H9 (cell line): ENCODE measurements around the gene ACSM4. TPM values are rescaled to one million over a fixed set of nuclear protein-coding genes. Genes with fewer than 3 reads are reported as not detected.

ENCODE experiments used
- DNase-seq: peaks from one replicate; pipeline ENCODE4 v3.0.0-alpha.2; 2017
- H2AFZ ChIP-seq: one replicate; pipeline ENCODE4 v1.6.1; 2013; ENCODE audit warnings: mild to moderate bottlenecking, low read length, control low read depth, moderate library complexity
- H2AK5ac ChIP-seq: 2 replicates; pipeline ENCODE4 v1.6.1; 2013; ENCODE audit warnings: low read length, control low read depth, mixed read lengths; ENCODE audit not compliant: insufficient read length
- H2BK120ac ChIP-seq: one replicate; pipeline ENCODE4 v1.6.1; 2013; ENCODE audit warnings: low read depth, mild to moderate bottlenecking, low read length, control low read depth, inconsistent platforms; ENCODE audit not compliant: poor library complexity, severe bottlenecking
- H2BK12ac ChIP-seq: 2 replicates; pipeline ENCODE4 v1.6.1; 2013; ENCODE audit warnings: low read length, control low read depth, mixed read lengths, low read depth; ENCODE audit not compliant: insufficient read length
- H2BK15ac ChIP-seq: 2 replicates; pipeline ENCODE4 v1.6.1; 2013; ENCODE audit warnings: low read depth, low read length, control low read depth
- H2BK20ac ChIP-seq: one replicate; pipeline ENCODE4 v1.6.1; 2013; ENCODE audit warnings: low read depth, mild to moderate bottlenecking, low read length, control low read depth, inconsistent platforms; ENCODE audit not compliant: poor library complexity, severe bottlenecking
- H2BK5ac ChIP-seq: 2 replicates; pipeline ENCODE4 v1.6.1; 2013; ENCODE audit warnings: low read length, control low read depth, mixed read lengths; ENCODE audit not compliant: insufficient read length
- H3K14ac ChIP-seq: 2 replicates; pipeline ENCODE4 v1.6.1; 2013; ENCODE audit warnings: low read length, control low read depth; ENCODE audit not compliant: insufficient read depth
- H3K18ac ChIP-seq: 2 replicates; pipeline ENCODE4 v1.6.1; 2013; ENCODE audit warnings: low read depth, mild to moderate bottlenecking, mixed read lengths, low read length, control low read depth; ENCODE audit not compliant: insufficient read length
- H3K23ac ChIP-seq: 2 replicates; pipeline ENCODE4 v1.6.1; 2013; ENCODE audit warnings: low read length, control low read depth, mixed read lengths, low read depth; ENCODE audit not compliant: insufficient read length
- H3K23me2 ChIP-seq: 2 replicates; pipeline ENCODE4 v1.6.1; 2013; ENCODE audit warnings: low read depth, mild to moderate bottlenecking, mixed read lengths, low read length, control low read depth; ENCODE audit not compliant: insufficient read length, poor library complexity, severe bottlenecking
- H3K27ac ChIP-seq: 2 replicates; pipeline ENCODE4 v1.5.1; 2013; ENCODE audit warnings: low read length, control low read depth, mixed read lengths, low read depth; ENCODE audit not compliant: insufficient read length
- H3K27me3 ChIP-seq: 2 replicates; pipeline ENCODE4 v1.6.1; 2013; ENCODE audit warnings: low read length, control low read depth, inconsistent platforms; ENCODE audit not compliant: insufficient read depth
- H3K4ac ChIP-seq: 2 replicates; pipeline ENCODE4 v1.6.1; 2013; ENCODE audit warnings: low read depth, mild to moderate bottlenecking, control low read depth, inconsistent platforms, low read length, moderate library complexity
- H3K4me1 ChIP-seq: 2 replicates; pipeline ENCODE4 v1.6.1; 2013; ENCODE audit warnings: low read length, control low read depth, inconsistent platforms; ENCODE audit not compliant: insufficient read depth
- H3K4me2 ChIP-seq: 2 replicates; pipeline ENCODE4 v1.6.1; 2013; ENCODE audit warnings: low read length, control low read depth, mixed read lengths; ENCODE audit not compliant: insufficient read length, insufficient read depth
- H3K56ac ChIP-seq: 2 replicates; pipeline ENCODE4 v1.6.1; 2013; ENCODE audit warnings: low read depth, mild to moderate bottlenecking, mixed read lengths, low read length, control low read depth; ENCODE audit not compliant: insufficient read length
- H3K79me1 ChIP-seq: 2 replicates; pipeline ENCODE4 v1.6.1; 2013; ENCODE audit warnings: low read depth, mild to moderate bottlenecking, moderate library complexity, low read length, control low read depth, inconsistent platforms; ENCODE audit not compliant: insufficient read depth, poor library complexity, severe bottlenecking
- H3K79me2 ChIP-seq: 2 replicates; pipeline ENCODE4 v1.6.1; 2013; ENCODE audit warnings: low read length, control low read depth, inconsistent platforms; ENCODE audit not compliant: insufficient read depth
- H3K9ac ChIP-seq: 2 replicates; pipeline ENCODE4 v1.6.1; 2013; ENCODE audit warnings: low read length, control low read depth, mixed read lengths; ENCODE audit not compliant: insufficient read length; ENCODE audit errors: extremely low read depth
- H3K9me3 ChIP-seq: one replicate; pipeline ENCODE4 v1.6.1; 2013; ENCODE audit warnings: low read depth, low read length, inconsistent platforms; ENCODE audit not compliant: control insufficient read depth
- H3T11ph ChIP-seq: one replicate; pipeline ENCODE4 v1.6.1; 2013; ENCODE audit warnings: mild to moderate bottlenecking, low read length, control low read depth, inconsistent platforms
- H4K20me1 ChIP-seq: one replicate; pipeline ENCODE4 v1.6.1; 2013; ENCODE audit not compliant: control insufficient read depth, insufficient read length, insufficient read depth
- H4K5ac ChIP-seq: 2 replicates; pipeline ENCODE4 v1.6.1; 2013; ENCODE audit warnings: low read depth, mild to moderate bottlenecking, mixed read lengths, low read length, control low read depth; ENCODE audit not compliant: insufficient read length
- H4K8ac ChIP-seq: replicated peaks from 2 replicates; pipeline ENCODE4 v1.6.1; 2013; ENCODE audit warnings: low read length, control low read depth, mixed read lengths, low read depth; ENCODE audit not compliant: insufficient read length
- H4K91ac ChIP-seq: 2 replicates; pipeline ENCODE4 v1.6.1; 2013; ENCODE audit warnings: low read depth, mild to moderate bottlenecking, moderate library complexity, mixed read lengths, low read length, control low read depth; ENCODE audit not compliant: insufficient read length
- H3K27ac Mint-ChIP-seq, 3 experiments: 2 replicates in 2 of 3; 3 replicates in 1 of 3; pipeline ENCODE4 v1.8.0; 2020 to 2021; ENCODE audit warnings: mixed read lengths in 3 of 3, mild to moderate bottlenecking in 1 of 3, moderate library complexity in 1 of 3
- H3K27me3 Mint-ChIP-seq: 2 replicates; pipeline ENCODE4 v1.8.0; 2021; ENCODE audit warnings: low read depth, mild to moderate bottlenecking, moderate library complexity, mixed read lengths
- H3K36me3 Mint-ChIP-seq, 3 experiments: 2 replicates in 2 of 3; 3 replicates in 1 of 3; pipeline ENCODE4 v1.8.0; 2020 to 2021; ENCODE audit warnings: low read depth in 3 of 3, mixed read lengths in 3 of 3; ENCODE audit not compliant: insufficient read depth in 1 of 3
- H3K4me1 Mint-ChIP-seq, 2 experiments: 2 replicates each; pipeline ENCODE4 v1.8.0; 2020; ENCODE audit warnings: mixed read lengths in 2 of 2
- H3K4me3 Mint-ChIP-seq, 2 experiments: 2 replicates in 1 of 2; 3 replicates in 1 of 2; pipeline ENCODE4 v1.8.0; 2020 to 2021; ENCODE audit warnings: mild to moderate bottlenecking in 2 of 2, mixed read lengths in 2 of 2, moderate library complexity in 1 of 2
- H3K9me3 Mint-ChIP-seq, 2 experiments: 2 replicates in 1 of 2; 3 replicates in 1 of 2; pipeline ENCODE4 v1.8.0; 2020; ENCODE audit warnings: mild to moderate bottlenecking in 2 of 2, mixed read lengths in 2 of 2, moderate library complexity in 1 of 2
- CTCF ChIP-seq: fragments of 200-600 bp; sonication (generic); conservative IDR thresholded peaks from 3 replicates; pipeline ENCODE4 v1.8.0; 2021; ENCODE audit warnings: antibody characterized with exemption, mild to moderate bottlenecking
- WGBS: extraction: QIAGEN DNeasy Blood & Tissue Kit; methylation state at CpG from one replicate; pipeline ENCODE4 v1.1.7; 2013; ENCODE audit warnings: missing lambda C conversion rate, low lambda C conversion rate, mixed read lengths; ENCODE audit not compliant: insufficient read length; ENCODE audit errors: extremely low coverage; 5-methylcytosine and 5-hydroxymethylcytosine counted together
- total RNA-seq: library from RNA; stranded (reverse); gene quantifications from 2 replicates; pipeline ENCODE4 v1.2.1, GENCODE V29; 2021

The ACSM4 gene
- total RNA-seq, 1 experiment from 2014 or later = not detected

- no peak for DNase-seq
- Histone ChIP-seq H3K23me2 (no peaks in the 10 kb centered on the region), H2AFZ (no peak overlapping the region), H3K9me3 (no peaks in the 10 kb centered on the region), H2AK5ac (no peak overlapping the region), H2BK12ac (no peak overlapping the region), H4K8ac (no peak overlapping the region), H3K4me2 (no peak overlapping the region), H3K56ac (no peak overlapping the region), H3K18ac (no peak overlapping the region), H3K23ac (no peak overlapping the region), H3K27ac (no peak overlapping the region), H3K4ac (no peak overlapping the region), H3K79me2 (no peaks in the 10 kb centered on the region), H3K4me1 (no peaks in the 10 kb centered on the region), H2BK15ac (no peak overlapping the region), H4K20me1 (no peaks in the 10 kb centered on the region), H2BK5ac (no peak overlapping the region), H3T11ph (no peak overlapping the region), H3K14ac (no peak overlapping the region), H3K9ac (no peak overlapping the region), H4K5ac (no peak overlapping the region), H2BK20ac (no peak overlapping the region), H3K79me1 (no peaks in the 10 kb centered on the region), H4K91ac (no peak overlapping the region), H3K27me3 (no peaks in the 10 kb centered on the region), H2BK120ac (no peak overlapping the region)
- no CpG with 5 or more reads among the region's 2 CpGs for WGBS
- Mint-ChIP-seq H3K9me3 (peaks cover 0 to 6% of the 10 kb centered on the region in 2 experiments; a peak in 2 of 5 replicates), H3K4me3 (no peak overlapping the region), H3K27ac (no peak overlapping the region), H3K36me3 (peaks cover 2 to 3% (median 3%) of the 10 kb centered on the region in 3 experiments; a peak in 6 of 7 replicates), H3K4me1 (peaks cover 6 to 9% of the 10 kb centered on the region in 2 experiments), H3K27me3 (no peaks in the 10 kb centered on the region)
- TF ChIP-seq CTCF = no peak
Measured at GRCh38 chr12:7351177-7351576, 47.3 kb downstream of the ACSM4 start.
